Karpas-422 (cell line): ENCODE data around the gene TNS3. TPM values are rescaled to one million over a fixed set of nuclear protein-coding genes. Genes with fewer than 3 reads are reported as not detected.

Source experiments
- DNase-seq: peaks from one replicate; pipeline ENCODE4 v3.0.0-alpha.2; 2015
- H2AFZ ChIP-seq: fragments of 200-600 bp; sonication (generic); 2 replicates; pipeline ENCODE4 v1.6.1; 2014; ENCODE audit warnings: antibody characterized with exemption, low read length, mixed read lengths
- H3K27ac ChIP-seq: fragments of 200-600 bp; sonication (generic); 2 replicates; pipeline ENCODE4 v1.5.1; 2014; ENCODE audit warnings: mild to moderate bottlenecking, low read length, moderate library complexity
- H3K27me3 ChIP-seq: fragments of 200-600 bp; sonication (generic); 2 replicates; pipeline ENCODE4 v1.6.1; 2014; ENCODE audit warnings: low read length, mixed read lengths
- H3K36me3 ChIP-seq: fragments of 200-600 bp; sonication (generic); 2 replicates; pipeline ENCODE4 v1.6.1; 2014; ENCODE audit warnings: low read length, mixed read lengths; ENCODE audit not compliant: insufficient read depth
- H3K4me1 ChIP-seq: fragments of 200-600 bp; sonication (generic); 2 replicates; pipeline ENCODE4 v1.6.1; 2014; ENCODE audit warnings: mild to moderate bottlenecking, low read length, mixed read lengths
- H3K4me2 ChIP-seq: fragments of 200-600 bp; sonication (generic); 2 replicates; pipeline ENCODE4 v1.6.1; 2014; ENCODE audit warnings: low read length, low read depth, mild to moderate bottlenecking; ENCODE audit not compliant: poor library complexity, severe bottlenecking
- H3K4me3 ChIP-seq: fragments of 200-600 bp; sonication (generic); 2 replicates; pipeline ENCODE4 v1.5.1; 2014; ENCODE audit warnings: mild to moderate bottlenecking, antibody characterized with exemption, low read length, mixed read lengths
- H3K79me2 ChIP-seq: fragments of 200-600 bp; sonication (generic); 2 replicates; pipeline ENCODE4 v1.6.1; 2014; ENCODE audit warnings: mild to moderate bottlenecking, low read length, mixed read lengths
- H3K9ac ChIP-seq: fragments of 200-600 bp; sonication (generic); 2 replicates; pipeline ENCODE4 v1.6.0; 2014; ENCODE audit warnings: low read length
- H3K9me2 ChIP-seq: fragments of 200-600 bp; sonication (generic), shearing (Covaris generic); replicated peaks from 2 replicates; pipeline ENCODE4 v1.6.0; 2014; ENCODE audit warnings: mild to moderate bottlenecking, low read length, moderate library complexity; ENCODE audit not compliant: insufficient read depth
- H3K9me3 ChIP-seq: fragments of 300-700, 200-600 bp; sonication (generic); 2 replicates; pipeline ENCODE4 v1.6.1; 2014; ENCODE audit warnings: low read length, mixed read lengths
- H4K20me1 ChIP-seq: fragments of 200-600 bp; sonication (generic); 2 replicates; pipeline ENCODE4 v1.6.1; 2014; ENCODE audit warnings: mild to moderate bottlenecking, antibody characterized with exemption, low read length, low read depth; ENCODE audit not compliant: insufficient read depth
- total RNA-seq: library from RNA; depleted of rRNA; stranded (reverse); fragments of >200 nt; shearing (Covaris generic); gene quantifications from 2 replicates; pipeline ENCODE4 v1.2.3, GENCODE V29; 2014; ENCODE audit warnings: low replicate concordance

TNS3 gene
- total RNA-seq, 1 experiment from 2014 or later: 56.6 TPM

DNA sequence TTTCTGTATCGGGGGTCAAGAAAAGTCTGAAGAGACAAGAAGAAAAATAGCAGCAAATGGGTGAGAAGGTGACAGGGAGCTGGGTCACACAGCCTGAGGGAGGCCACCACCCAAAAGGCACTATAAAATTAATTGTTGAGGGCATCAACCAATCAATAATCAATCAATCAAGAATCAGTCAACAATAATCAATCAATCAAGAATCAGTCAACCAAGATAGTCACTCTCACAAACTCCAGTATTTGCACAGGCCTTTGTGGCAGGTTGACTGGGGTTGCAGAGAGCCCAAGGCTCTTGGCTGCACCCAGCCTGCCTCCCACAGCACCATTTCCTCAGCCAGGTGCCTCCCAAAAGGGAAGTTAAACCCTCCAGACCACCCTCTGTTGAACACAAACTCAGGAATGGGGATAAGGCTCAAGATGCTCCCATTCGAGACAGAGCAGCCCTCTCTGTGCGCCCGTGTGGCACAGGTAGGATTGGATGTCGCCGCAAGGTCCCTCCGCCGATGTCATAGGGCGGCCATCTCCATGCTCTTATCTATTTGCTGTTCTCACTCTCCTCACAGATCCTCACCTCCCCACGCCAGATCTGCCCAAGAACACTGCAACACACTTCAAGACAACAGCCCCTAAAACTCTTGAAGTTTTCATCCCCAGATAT lies 64.0 kb downstream of the TNS3 start:
- H3K79me2 ChIP-seq: peaks cover 86% of the 10 kb centered on the region
- no peaks in the 10 kb centered on the region for H3K27me3 ChIP-seq
- no peaks in the 10 kb centered on the region for H3K4me1 ChIP-seq
- DNase-seq: no peak
- no peak overlapping the region for H3K4me3 ChIP-seq
- no peak overlapping the region for H3K9ac ChIP-seq
- peaks cover 6% of the 10 kb centered on the region for H3K9me2 ChIP-seq
- no peak overlapping the region for H3K27ac ChIP-seq
- no peak overlapping the region for H2AFZ ChIP-seq
- no peak overlapping the region for H3K4me2 ChIP-seq
- peaks cover 21% of the 10 kb centered on the region; the same call in 1 of the 2 replicates for H3K36me3 ChIP-seq
- H4K20me1 ChIP-seq: peaks cover 11% of the 10 kb centered on the region; the same call in 1 of the 2 replicates
- H3K9me3 ChIP-seq: no peaks in the 10 kb centered on the region

GRCh38 chr7:47516985-47517600 lies 64.8 kb downstream of the TNS3 start:
- H3K9me3 ChIP-seq: no peaks in the 10 kb centered on the region
- peaks cover 21% of the 10 kb centered on the region; the same call in 1 of the 2 replicates for H3K36me3 ChIP-seq
- H3K27me3 ChIP-seq: no peaks in the 10 kb centered on the region
- H4K20me1 ChIP-seq: peaks cover 11% of the 10 kb centered on the region; the same call in 1 of the 2 replicates
- H3K4me2 ChIP-seq: no peak overlapping the region
- no peak overlapping the region for H3K9ac ChIP-seq
- no peak overlapping the region for H3K4me3 ChIP-seq
- H2AFZ ChIP-seq: no peak overlapping the region
- no peak overlapping the region for H3K27ac ChIP-seq
- peaks cover 87% of the 10 kb centered on the region for H3K79me2 ChIP-seq
- no peaks in the 10 kb centered on the region for H3K4me1 ChIP-seq
- peaks cover 6% of the 10 kb centered on the region for H3K9me2 ChIP-seq
- DNase-seq: no peak

DNA sequence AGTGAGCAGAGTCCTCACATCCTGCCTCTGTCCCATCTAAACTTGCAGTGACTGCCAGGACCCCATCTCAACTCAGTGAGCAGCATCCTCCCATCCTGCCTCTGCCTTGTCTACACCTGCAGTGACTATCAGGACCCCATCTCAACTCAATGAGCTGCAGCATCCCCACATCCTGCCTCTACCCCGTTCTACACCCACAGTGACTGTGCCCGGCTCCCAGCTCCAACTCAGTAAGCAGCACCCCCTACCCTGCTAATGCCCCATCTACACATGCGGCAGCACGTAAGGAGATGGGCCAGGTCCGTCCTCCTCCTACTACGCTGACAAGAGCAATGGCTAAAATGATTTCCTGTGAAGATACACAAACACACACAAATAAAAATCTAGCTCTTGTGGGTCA lies 65.5 kb downstream of the TNS3 start:
- H3K79me2 ChIP-seq: peaks cover 90% of the 10 kb centered on the region

DNA sequence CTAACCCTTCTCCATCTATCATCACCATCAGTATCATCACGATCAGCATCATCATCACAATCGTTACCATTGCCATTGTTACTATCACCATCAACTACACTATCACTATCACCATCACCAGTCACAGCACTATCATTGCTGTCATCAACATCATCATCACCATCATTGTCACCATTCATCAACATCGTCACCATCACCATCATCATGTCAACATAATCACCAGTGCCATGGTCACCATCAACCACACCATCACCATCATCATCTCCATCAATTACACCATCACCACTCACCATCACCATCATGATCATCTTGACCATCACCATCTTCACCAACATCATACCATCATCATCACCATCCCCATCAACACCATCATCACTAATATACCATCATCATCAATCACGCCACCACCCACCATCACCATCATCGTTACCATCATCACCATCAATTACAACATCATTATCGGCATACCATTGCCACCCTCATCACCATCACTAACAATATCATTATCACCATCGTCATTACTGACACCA lies 66.5 kb downstream of the TNS3 start:
- Histone ChIP-seq H3K4me2 (no peak overlapping the region), H3K27me3 (no peaks in the 10 kb centered on the region), H3K79me2 (peaks cover 88% of the 10 kb centered on the region), H3K36me3 (peaks cover 24% of the 10 kb centered on the region; the same call in 1 of the 2 replicates), H3K9me2 (peaks cover 6% of the 10 kb centered on the region), H4K20me1 (peaks cover 11% of the 10 kb centered on the region; the same call in 1 of the 2 replicates), H3K9me3 (no peaks in the 10 kb centered on the region), H3K4me1 (no peaks in the 10 kb centered on the region), H3K4me3 (no peak overlapping the region), H3K9ac (no peak overlapping the region), H3K27ac (no peak overlapping the region), H2AFZ (no peak overlapping the region)
- DNase-seq: no peak

More for the DNA sequence above, 65.5 kb downstream of the TNS3 start:
- peaks cover 21% of the 10 kb centered on the region; the same call in 1 of the 2 replicates for H3K36me3 ChIP-seq
- H3K27me3 ChIP-seq: no peaks in the 10 kb centered on the region
- no peak overlapping the region for H3K4me2 ChIP-seq
- no peak for DNase-seq
- H2AFZ ChIP-seq: no peak overlapping the region
- H4K20me1 ChIP-seq: peaks cover 11% of the 10 kb centered on the region; the same call in 1 of the 2 replicates
- peaks cover 6% of the 10 kb centered on the region for H3K9me2 ChIP-seq
- no peaks in the 10 kb centered on the region for H3K4me1 ChIP-seq
- H3K4me3 ChIP-seq: no peak overlapping the region
- no peak overlapping the region for H3K27ac ChIP-seq
- H3K9me3 ChIP-seq: no peaks in the 10 kb centered on the region
- no peak overlapping the region for H3K9ac ChIP-seq

- H3K79me2 ChIP-seq: peaks cover 89% of the 10 kb centered on the region
- no peaks in the 10 kb centered on the region for H3K4me1 ChIP-seq
- H3K27ac ChIP-seq: no peak overlapping the region
- H3K4me2 ChIP-seq: no peak overlapping the region
- no peaks in the 10 kb centered on the region for H3K27me3 ChIP-seq
- no peaks in the 10 kb centered on the region for H3K9me3 ChIP-seq
- no peak for DNase-seq
- no peak overlapping the region for H3K4me3 ChIP-seq
- peaks cover 24% of the 10 kb centered on the region; the same call in 1 of the 2 replicates for H3K36me3 ChIP-seq
- peaks cover 6% of the 10 kb centered on the region for H3K9me2 ChIP-seq
- H4K20me1 ChIP-seq: peaks cover 11% of the 10 kb centered on the region; the same call in 1 of the 2 replicates
- H2AFZ ChIP-seq: no peak overlapping the region
- H3K9ac ChIP-seq: no peak overlapping the region
These were observed 67.1 kb downstream of the TNS3 start for GRCh38 chr7:47514818-47515217.

GRCh38 chr7:47514367-47514766 lies 67.5 kb downstream of the TNS3 start:
- H3K9ac ChIP-seq: no peak overlapping the region
- H3K4me3 ChIP-seq: no peak overlapping the region
- no peaks in the 10 kb centered on the region for H3K27me3 ChIP-seq
- peaks cover 11% of the 10 kb centered on the region; the same call in 1 of the 2 replicates for H4K20me1 ChIP-seq
- H3K4me2 ChIP-seq: no peak overlapping the region
- H3K27ac ChIP-seq: no peak overlapping the region
- peaks cover 24% of the 10 kb centered on the region; the same call in 1 of the 2 replicates for H3K36me3 ChIP-seq
- no peak for DNase-seq
- H3K9me2 ChIP-seq: peaks cover 6% of the 10 kb centered on the region
- H2AFZ ChIP-seq: no peak overlapping the region
- H3K4me1 ChIP-seq: no peaks in the 10 kb centered on the region
- H3K9me3 ChIP-seq: no peaks in the 10 kb centered on the region
- peaks cover 91% of the 10 kb centered on the region for H3K79me2 ChIP-seq

GRCh38 chr7:47513741-47514241 lies 68.1 kb downstream of the TNS3 start:
- no peak overlapping the region for H3K4me2 ChIP-seq
- no peaks in the 10 kb centered on the region for H3K27me3 ChIP-seq
- no peak overlapping the region for H3K4me3 ChIP-seq
- peaks cover 6% of the 10 kb centered on the region for H3K9me2 ChIP-seq
- H3K9ac ChIP-seq: no peak overlapping the region
- H2AFZ ChIP-seq: no peak overlapping the region
- H3K9me3 ChIP-seq: no peaks in the 10 kb centered on the region
- DNase-seq: no peak
- H3K4me1 ChIP-seq: no peaks in the 10 kb centered on the region
- H3K36me3 ChIP-seq: peaks cover 24% of the 10 kb centered on the region; the same call in 1 of the 2 replicates
- H3K79me2 ChIP-seq: peaks cover 91% of the 10 kb centered on the region
- peaks cover 11% of the 10 kb centered on the region; the same call in 1 of the 2 replicates for H4K20me1 ChIP-seq
- no peak overlapping the region for H3K27ac ChIP-seq
